ENCODE data around the gene ABTB2.

Gene ABTB2

DNA sequence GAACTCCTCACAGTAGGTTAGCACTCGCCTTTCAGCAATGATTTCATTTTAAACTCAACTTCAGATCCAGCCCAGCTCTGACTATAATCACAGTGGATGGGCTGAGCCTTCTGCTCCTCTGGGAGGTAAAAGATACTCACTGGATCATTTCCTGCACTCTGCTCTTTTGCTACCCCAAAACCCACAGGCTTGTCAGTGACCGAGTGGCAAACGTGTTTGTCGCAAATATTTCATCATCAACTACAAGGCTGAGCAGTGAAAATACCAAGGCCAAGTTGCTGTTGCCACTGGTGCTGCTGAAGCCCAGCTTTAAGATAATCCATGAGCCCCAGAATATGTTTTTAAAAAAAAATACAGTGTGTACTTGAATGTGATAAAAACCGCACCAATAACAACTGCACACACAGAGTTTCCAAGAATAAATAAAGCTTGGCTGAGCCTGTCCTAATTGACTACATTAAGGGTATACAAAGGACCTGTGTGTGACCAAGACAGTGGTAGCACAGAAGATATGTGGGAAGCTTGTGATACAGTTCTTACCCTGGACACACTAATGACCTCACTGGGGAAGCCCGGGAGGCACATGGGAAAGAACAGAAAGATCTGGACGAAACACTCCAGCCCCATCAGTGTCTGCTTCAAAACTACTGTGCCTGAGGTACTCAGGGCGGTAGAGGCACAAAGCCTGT lies 41.3 kb downstream of the ABTB2 start:
- TF ChIP-seq, protein P1, sequence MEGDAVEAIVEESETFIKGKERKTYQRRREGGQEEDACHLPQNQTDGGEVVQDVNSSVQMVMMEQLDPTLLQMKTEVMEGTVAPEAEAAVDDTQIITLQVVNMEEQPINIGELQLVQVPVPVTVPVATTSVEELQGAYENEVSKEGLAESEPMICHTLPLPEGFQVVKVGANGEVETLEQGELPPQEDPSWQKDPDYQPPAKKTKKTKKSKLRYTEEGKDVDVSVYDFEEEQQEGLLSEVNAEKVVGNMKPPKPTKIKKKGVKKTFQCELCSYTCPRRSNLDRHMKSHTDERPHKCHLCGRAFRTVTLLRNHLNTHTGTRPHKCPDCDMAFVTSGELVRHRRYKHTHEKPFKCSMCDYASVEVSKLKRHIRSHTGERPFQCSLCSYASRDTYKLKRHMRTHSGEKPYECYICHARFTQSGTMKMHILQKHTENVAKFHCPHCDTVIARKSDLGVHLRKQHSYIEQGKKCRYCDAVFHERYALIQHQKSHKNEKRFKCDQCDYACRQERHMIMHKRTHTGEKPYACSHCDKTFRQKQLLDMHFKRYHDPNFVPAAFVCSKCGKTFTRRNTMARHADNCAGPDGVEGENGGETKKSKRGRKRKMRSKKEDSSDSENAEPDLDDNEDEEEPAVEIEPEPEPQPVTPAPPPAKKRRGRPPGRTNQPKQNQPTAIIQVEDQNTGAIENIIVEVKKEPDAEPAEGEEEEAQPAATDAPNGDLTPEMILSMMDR (IDR thresholded peaks at IDR 0.05; ENCODE audit: extremely low read depth, missing control alignments): no peak
- no peak for DNase-seq (ENCODE audit: low spot score)

DNA sequence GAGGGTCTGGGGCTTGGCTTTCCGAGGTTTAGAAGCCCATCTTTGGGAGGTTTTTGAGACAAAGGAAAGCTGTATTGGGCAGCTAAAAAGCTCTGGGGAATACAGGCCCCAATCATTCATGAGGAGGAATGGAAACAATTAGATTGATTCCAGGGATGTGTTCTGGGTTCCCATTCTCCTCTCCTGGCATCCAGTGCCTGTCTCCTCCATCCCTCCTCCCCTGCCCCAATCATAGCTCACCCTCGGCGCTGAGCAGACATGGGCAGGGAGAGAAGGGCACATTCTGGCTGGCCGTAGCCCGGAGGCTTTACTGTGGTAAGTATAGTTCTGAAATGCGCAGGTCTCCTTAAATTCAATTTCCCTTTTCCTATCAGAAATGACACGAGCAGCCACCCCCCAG lies 42.4 kb downstream of the ABTB2 start:
- TF ChIP-seq, protein P1 (IDR thresholded peaks at IDR 0.05; ENCODE audit: extremely low read depth, missing control alignments): no peak
- DNase-seq (ENCODE audit: low spot score): no peak

DNA sequence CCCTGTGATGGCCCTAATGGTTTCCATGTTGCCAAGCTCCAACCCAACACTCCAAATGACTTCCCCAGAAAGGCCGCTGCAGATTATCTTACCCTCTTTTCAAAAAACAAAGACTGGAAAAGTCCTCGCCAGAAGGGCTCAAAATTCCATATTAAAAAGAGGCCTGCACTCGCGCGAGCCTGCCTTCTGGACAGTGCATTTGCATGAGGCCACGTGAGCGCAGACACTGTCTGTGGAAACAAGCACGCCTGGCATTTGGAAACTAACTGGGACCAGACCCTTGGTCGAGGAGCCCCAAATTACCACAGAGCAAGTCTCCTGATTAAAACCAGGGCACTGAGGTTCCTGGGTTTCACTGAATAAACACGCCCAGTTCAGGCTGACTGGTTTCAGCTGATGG lies 42.9 kb downstream of the ABTB2 start:
- DNase-seq (ENCODE audit: low spot score): no peak
- TF ChIP-seq, protein P1 (IDR thresholded peaks at IDR 0.05; ENCODE audit: extremely low read depth, missing control alignments): no peak

DNA sequence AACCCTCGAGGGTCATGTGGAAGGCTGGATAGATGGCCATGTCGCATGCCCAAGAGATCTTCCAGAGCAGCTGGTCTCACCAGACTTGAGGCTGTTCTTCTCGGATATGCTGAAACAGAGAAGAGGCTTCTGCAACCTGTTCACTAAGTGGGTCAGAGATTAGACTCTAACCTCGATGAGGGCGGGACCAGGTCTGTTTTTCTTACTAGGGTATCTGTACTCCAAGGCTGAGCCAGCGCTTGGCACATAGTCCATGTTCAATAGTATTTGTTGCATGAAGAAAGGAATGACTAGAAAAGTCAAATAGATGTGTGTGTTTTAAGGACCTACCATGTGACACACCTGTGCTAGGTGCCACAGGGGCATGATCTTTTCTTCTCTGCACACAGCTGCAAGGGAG lies 43.6 kb downstream of the ABTB2 start:
- TF ChIP-seq, protein P1 (IDR thresholded peaks at IDR 0.05; ENCODE audit: extremely low read depth, missing control alignments): no peak
- no peak for DNase-seq (ENCODE audit: low spot score)

DNA sequence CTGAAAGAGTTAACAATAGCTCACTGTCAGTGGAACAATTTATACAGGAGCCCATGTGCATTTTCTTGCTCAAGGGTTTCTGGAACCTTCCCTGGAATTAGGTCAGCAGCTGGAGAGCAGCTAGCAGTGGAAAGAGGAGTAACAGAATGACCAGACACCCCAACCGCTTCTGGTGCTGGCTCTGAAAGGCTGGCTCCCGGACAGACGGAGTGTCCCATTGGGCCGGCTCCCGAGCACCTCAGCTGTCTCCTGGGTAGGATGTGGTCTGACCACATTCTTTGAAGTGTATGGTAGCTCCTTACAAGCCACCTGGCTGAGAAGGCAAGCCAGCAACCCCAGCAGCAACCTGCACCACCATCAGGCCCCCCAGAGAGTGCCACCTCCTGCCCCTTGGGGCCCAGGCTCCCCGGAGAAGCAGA lies 44.7 kb downstream of the ABTB2 start:
- TF ChIP-seq, protein P1 (IDR thresholded peaks at IDR 0.05; ENCODE audit: extremely low read depth, missing control alignments): no peak
- no peak for DNase-seq (ENCODE audit: low spot score)

DNA sequence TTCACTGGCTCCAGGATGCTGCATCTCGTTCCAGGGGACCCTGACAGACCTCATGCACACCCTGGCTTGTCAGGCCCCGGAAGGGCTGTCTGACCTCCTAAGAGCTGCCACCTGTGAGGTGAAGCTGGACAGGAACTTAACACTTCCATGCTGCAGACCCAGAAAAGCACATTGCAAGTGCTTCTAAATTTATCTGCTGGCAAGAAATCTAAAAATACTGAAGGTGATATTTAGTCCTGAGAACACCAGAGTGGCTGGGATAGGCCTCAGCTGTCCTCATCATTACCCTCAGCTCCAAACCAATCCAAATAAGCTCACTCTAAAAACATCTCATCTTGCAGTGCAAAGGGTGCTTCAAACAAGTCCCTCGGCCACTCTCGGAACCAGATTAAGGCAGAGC lies 46.7 kb downstream of the ABTB2 start:
- TF ChIP-seq, protein P1 (IDR thresholded peaks at IDR 0.05; ENCODE audit: extremely low read depth, missing control alignments): no peak
- no peak for DNase-seq (ENCODE audit: low spot score)

DNA sequence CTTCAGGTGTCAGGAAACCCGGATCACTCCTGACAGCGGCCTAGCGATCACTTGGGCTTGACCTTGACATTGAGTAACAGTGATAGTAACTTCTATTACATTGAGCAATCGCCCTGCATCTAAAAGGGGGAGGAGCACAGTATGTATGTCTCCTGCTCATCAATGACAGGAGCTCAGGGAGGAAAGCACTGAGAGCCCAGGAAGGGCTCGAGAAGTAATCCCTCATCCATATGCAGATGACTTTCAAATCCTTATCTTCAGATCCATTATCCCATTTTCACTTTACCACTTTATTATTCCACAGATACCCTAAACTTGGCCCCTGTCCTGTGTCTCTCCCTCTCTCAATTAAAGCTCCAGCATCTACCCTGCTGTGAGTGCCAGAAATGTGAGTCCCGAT lies 47.8 kb downstream of the ABTB2 start:
- no peak for DNase-seq (ENCODE audit: low spot score)

More for the DNA sequence above, 47.8 kb downstream of the ABTB2 start:
- TF ChIP-seq, protein P1 (IDR thresholded peaks at IDR 0.05; ENCODE audit: extremely low read depth, missing control alignments): no peak

Data from GM20000 (cell line).